ENCODE results near the gene RNU6-1. TPM values are rescaled to one million over a fixed set of nuclear protein-coding genes. Genes with fewer than 3 reads are reported as not detected.
A peak's percentile ranks its signal among the peaks of the same experiment; 100 is the strongest.

The RNU6-1 gene
- polyA plus RNA-seq, 3 donors: not detected

GRCh38 chr15:67883234-67883773 lies 43.5 kb upstream of the RNU6-1 start:
- H3K9me3 Mint-ChIP-seq: peaks cover 0 to 1% (median 0%) of the 10 kb centered on the region in 7 donors
- Histone ChIP-seq H2AFZ (ENCODE audit: insufficient read depth, low read depth, low read length, poor library complexity, severe bottlenecking) (peak overlapping the region; percentile 62), H3K9ac (ENCODE audit: insufficient read depth, low read length, poor library complexity, severe bottlenecking) (no peak overlapping the region), H3K4me2 (replicated peaks; ENCODE audit: extremely low read depth, low read length, poor library complexity, severe bottlenecking) (no peak overlapping the region), H3K4me3 (replicated peaks in 1 of 3; ENCODE audit: low read depth in 2 of 3, low read length in 3 of 3) (no peak overlapping the region), H3K9me3 (replicated peaks in 1 of 2; ENCODE audit: control insufficient read depth in 1 of 2, insufficient read depth in 1 of 2, low read length in 2 of 2) (no peaks in the 10 kb centered on the region), H3K4me1 (ENCODE audit: control insufficient read depth in 1 of 2, insufficient read depth in 2 of 2, low read length in 2 of 2) (peaks cover 67 to 73% of the 10 kb centered on the region in 2 donors), H3K79me2 (ENCODE audit: insufficient read depth, low read length) (no peaks in the 10 kb centered on the region), H3K27ac (ENCODE audit: low read depth in 1 of 2, low read length in 2 of 2) (peak overlapping the region; percentile 13 to 77), H3K27me3 (ENCODE audit: control insufficient read depth in 2 of 2, insufficient read depth in 2 of 2, low read length in 2 of 2) (no peaks in the 10 kb centered on the region), H3K36me3 (replicated peaks in 1 of 2; ENCODE audit: control insufficient read depth in 1 of 2, insufficient read depth in 2 of 2, low read length in 2 of 2) (no peaks in the 10 kb centered on the region), H4K20me1 (ENCODE audit: insufficient read depth, low read length) (no peaks in the 10 kb centered on the region)
- 84% methylated on average over 6 of the region's 10 CpGs for WGBS (ENCODE audit: insufficient coverage)
- TF ChIP-seq, protein P1, sequence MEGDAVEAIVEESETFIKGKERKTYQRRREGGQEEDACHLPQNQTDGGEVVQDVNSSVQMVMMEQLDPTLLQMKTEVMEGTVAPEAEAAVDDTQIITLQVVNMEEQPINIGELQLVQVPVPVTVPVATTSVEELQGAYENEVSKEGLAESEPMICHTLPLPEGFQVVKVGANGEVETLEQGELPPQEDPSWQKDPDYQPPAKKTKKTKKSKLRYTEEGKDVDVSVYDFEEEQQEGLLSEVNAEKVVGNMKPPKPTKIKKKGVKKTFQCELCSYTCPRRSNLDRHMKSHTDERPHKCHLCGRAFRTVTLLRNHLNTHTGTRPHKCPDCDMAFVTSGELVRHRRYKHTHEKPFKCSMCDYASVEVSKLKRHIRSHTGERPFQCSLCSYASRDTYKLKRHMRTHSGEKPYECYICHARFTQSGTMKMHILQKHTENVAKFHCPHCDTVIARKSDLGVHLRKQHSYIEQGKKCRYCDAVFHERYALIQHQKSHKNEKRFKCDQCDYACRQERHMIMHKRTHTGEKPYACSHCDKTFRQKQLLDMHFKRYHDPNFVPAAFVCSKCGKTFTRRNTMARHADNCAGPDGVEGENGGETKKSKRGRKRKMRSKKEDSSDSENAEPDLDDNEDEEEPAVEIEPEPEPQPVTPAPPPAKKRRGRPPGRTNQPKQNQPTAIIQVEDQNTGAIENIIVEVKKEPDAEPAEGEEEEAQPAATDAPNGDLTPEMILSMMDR (IDR thresholded peaks at IDR 0.05): no peak
- no peak overlapping the region for H3K4me3 Mint-ChIP-seq
- no peaks in the 10 kb centered on the region for H3K36me3 Mint-ChIP-seq
- H3K27ac Mint-ChIP-seq: peak overlapping the region in 6 of 7 donors; percentile 18 to 92 (median 80)
- H3K27me3 Mint-ChIP-seq (ENCODE audit: low read depth in 3 of 3): peaks cover 0 to 1% (median 0%) of the 10 kb centered on the region in 3 donors
- intact Hi-C loops (cut with micrococcal nuclease): loop anchor here in 1 of 2 donors (10.0 kb wide), 1 partner anchor 61 kb away; no protein-coding TSS in a partner anchor
- no peak for DNase-seq
- peaks cover 73% of the 10 kb centered on the region for H3K4me1 Mint-ChIP-seq

- peak; percentile 67 to 83 (median 79) for DNase-seq
- Histone ChIP-seq H3K4me3 (replicated peaks in 1 of 3; ENCODE audit: low read depth in 2 of 3, low read length in 3 of 3) (peak overlapping the region in 1 of 3 experiments; percentile 52), H2AFZ (ENCODE audit: insufficient read depth, low read depth, low read length, poor library complexity, severe bottlenecking) (peak overlapping the region; percentile 62), H3K36me3 (replicated peaks in 1 of 2; ENCODE audit: control insufficient read depth in 1 of 2, insufficient read depth in 2 of 2, low read length in 2 of 2) (no peaks in the 10 kb centered on the region), H3K4me2 (replicated peaks; ENCODE audit: extremely low read depth, low read length, poor library complexity, severe bottlenecking) (peak overlapping the region; percentile 65), H3K79me2 (ENCODE audit: insufficient read depth, low read length) (no peaks in the 10 kb centered on the region), H3K27me3 (ENCODE audit: control insufficient read depth in 2 of 2, insufficient read depth in 2 of 2, low read length in 2 of 2) (no peaks in the 10 kb centered on the region), H3K4me1 (ENCODE audit: control insufficient read depth in 1 of 2, insufficient read depth in 2 of 2, low read length in 2 of 2) (peaks cover 67 to 73% of the 10 kb centered on the region in 2 donors), H3K27ac (ENCODE audit: low read depth in 1 of 2, low read length in 2 of 2) (peak overlapping the region in 1 of 2 donors; percentile 77), H3K9ac (ENCODE audit: insufficient read depth, low read length, poor library complexity, severe bottlenecking) (peak overlapping the region; percentile 22), H4K20me1 (ENCODE audit: insufficient read depth, low read length) (no peaks in the 10 kb centered on the region), H3K9me3 (replicated peaks in 1 of 2; ENCODE audit: control insufficient read depth in 1 of 2, insufficient read depth in 1 of 2, low read length in 2 of 2) (no peaks in the 10 kb centered on the region)
- Mint-ChIP-seq H3K36me3 (no peaks in the 10 kb centered on the region), H3K27me3 (ENCODE audit: low read depth in 3 of 3) (peaks cover 0 to 1% (median 0%) of the 10 kb centered on the region in 3 donors), H3K4me3 (peak overlapping the region; percentile 44 to 70), H3K27ac (peak overlapping the region; percentile 75 to 92 (median 89)), H3K9me3 (peaks cover 0 to 1% (median 0%) of the 10 kb centered on the region in 7 donors), H3K4me1 (peaks cover 73% of the 10 kb centered on the region)
- TF ChIP-seq, protein P1 (IDR thresholded peaks at IDR 0.05): no peak
- intact Hi-C loops (cut with micrococcal nuclease): loop anchor here in 1 of 2 donors (10.0 kb wide), 1 partner anchor 62 kb away; no protein-coding TSS in a partner anchor
- 74% methylated on average over 3 of the region's 8 CpGs for WGBS (ENCODE audit: insufficient coverage)
Measured at GRCh38 chr15:67882487-67883233, 42.8 kb upstream of the RNU6-1 start.

All from CD14-positive monocyte (primary cell).